ENCODE measurements around the gene MIOX.

Gene MIOX

DNA sequence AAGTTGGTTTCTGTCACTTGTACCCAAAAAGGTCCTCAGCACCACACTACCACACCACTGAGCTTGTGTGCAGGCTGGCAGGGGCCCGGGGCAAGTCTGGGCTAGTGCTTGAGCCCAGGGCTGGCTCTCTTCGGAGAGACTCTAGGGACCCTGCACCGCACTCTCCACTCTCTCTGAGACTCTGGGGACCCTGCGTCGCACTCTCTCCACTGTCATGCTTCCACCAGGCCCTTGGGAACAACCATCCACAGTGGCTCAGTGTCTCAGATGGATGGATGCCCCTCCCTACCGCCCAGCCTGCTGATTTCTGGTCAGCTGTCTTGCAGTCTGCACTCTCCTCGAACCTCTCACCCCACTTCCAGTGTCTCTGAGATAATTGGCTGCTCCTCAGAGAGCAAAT lies 9.8 kb upstream of the MIOX start:
- TF ChIP-seq YY1 (IDR thresholded peaks at IDR 0.05; ENCODE audit: low read depth) (no peak), EGR1 (IDR thresholded peaks at IDR 0.05) (no peak), FOXM1 (IDR thresholded peaks at IDR 0.05; ENCODE audit: borderline replicate concordance, low read depth) (no peak)
- TF ChIP-seq, protein P1, sequence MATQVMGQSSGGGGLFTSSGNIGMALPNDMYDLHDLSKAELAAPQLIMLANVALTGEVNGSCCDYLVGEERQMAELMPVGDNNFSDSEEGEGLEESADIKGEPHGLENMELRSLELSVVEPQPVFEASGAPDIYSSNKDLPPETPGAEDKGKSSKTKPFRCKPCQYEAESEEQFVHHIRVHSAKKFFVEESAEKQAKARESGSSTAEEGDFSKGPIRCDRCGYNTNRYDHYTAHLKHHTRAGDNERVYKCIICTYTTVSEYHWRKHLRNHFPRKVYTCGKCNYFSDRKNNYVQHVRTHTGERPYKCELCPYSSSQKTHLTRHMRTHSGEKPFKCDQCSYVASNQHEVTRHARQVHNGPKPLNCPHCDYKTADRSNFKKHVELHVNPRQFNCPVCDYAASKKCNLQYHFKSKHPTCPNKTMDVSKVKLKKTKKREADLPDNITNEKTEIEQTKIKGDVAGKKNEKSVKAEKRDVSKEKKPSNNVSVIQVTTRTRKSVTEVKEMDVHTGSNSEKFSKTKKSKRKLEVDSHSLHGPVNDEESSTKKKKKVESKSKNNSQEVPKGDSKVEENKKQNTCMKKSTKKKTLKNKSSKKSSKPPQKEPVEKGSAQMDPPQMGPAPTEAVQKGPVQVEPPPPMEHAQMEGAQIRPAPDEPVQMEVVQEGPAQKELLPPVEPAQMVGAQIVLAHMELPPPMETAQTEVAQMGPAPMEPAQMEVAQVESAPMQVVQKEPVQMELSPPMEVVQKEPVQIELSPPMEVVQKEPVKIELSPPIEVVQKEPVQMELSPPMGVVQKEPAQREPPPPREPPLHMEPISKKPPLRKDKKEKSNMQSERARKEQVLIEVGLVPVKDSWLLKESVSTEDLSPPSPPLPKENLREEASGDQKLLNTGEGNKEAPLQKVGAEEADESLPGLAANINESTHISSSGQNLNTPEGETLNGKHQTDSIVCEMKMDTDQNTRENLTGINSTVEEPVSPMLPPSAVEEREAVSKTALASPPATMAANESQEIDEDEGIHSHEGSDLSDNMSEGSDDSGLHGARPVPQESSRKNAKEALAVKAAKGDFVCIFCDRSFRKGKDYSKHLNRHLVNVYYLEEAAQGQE (IDR thresholded peaks at IDR 0.05; ENCODE audit: low read depth), result no peak

DNA sequence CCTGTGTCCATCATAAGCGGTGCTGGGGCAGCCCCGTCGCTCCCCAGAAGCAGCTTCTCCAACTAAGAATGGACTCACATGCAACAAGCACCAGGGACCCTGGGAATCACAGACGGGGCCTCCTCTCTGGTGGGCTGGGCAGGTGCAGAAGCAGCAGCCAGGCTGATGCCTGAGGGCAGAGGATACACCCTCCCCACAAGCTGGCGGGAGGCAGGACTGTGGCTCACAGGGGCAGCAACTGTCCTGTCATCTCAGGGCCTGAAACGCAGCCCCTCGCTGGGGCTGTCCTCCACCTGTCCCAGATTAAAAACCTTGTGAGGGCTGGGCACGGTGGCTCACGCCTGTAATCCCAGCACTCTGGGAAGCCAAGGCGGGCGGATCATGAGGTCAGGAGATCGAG lies 8.7 kb upstream of the MIOX start:
- TF ChIP-seq TAF1 (IDR thresholded peaks at IDR 0.05; ENCODE audit: low read depth) (no peak), CEBPB (IDR thresholded peaks at IDR 0.05) (no peak), EP300 (IDR thresholded peaks at IDR 0.05; ENCODE audit: borderline replicate concordance) (no peak), TCF12 (IDR thresholded peaks at IDR 0.05; ENCODE audit: low read depth) (no peak), TEAD4 (IDR thresholded peaks at IDR 0.05) (no peak), CREB1 (IDR thresholded peaks at IDR 0.05; ENCODE audit: low read depth) (no peak), YY1 (IDR thresholded peaks at IDR 0.05; ENCODE audit: low read depth) (no peak), NFIC (IDR thresholded peaks at IDR 0.05) (no peak)
- TF ChIP-seq, protein P2, sequence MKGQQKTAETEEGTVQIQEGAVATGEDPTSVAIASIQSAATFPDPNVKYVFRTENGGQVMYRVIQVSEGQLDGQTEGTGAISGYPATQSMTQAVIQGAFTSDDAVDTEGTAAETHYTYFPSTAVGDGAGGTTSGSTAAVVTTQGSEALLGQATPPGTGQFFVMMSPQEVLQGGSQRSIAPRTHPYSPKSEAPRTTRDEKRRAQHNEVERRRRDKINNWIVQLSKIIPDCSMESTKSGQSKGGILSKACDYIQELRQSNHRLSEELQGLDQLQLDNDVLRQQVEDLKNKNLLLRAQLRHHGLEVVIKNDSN (IDR thresholded peaks at IDR 0.05), result no peak
- TF ChIP-seq, protein P1 (IDR thresholded peaks at IDR 0.05; ENCODE audit: low read depth), result no peak
- TF ChIP-seq, protein P3, sequence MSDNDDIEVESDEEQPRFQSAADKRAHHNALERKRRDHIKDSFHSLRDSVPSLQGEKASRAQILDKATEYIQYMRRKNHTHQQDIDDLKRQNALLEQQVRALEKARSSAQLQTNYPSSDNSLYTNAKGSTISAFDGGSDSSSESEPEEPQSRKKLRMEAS (IDR thresholded peaks at IDR 0.05), result no peak

DNA sequence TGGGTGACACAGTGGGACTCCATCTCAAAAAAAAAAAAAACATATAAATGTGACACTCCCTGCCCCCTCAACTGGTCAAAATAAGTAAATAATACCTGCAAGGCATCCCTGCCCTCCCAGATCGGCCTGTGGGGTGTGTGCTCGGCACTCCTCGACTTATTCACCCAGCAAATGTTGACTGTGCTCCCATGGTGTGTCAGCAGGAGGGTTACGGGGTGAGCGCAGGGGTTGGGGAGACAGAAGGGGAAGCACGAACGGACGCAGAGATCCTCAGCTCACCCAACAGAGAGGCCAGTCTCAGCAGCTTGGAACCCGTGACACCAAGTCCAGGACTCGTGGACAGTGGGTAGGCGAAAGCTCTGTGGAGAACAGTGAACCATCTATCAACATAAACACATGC lies 6.9 kb upstream of the MIOX start:
- TF ChIP-seq TAF1 (IDR thresholded peaks at IDR 0.05; ENCODE audit: low read depth), result no peak
- TF ChIP-seq TEAD4 (IDR thresholded peaks at IDR 0.05), result no peak
- TF ChIP-seq EGR1 (IDR thresholded peaks at IDR 0.05), result no peak
- TF ChIP-seq, protein P1 (IDR thresholded peaks at IDR 0.05; ENCODE audit: low read depth), result no peak
- TF ChIP-seq NFIC (IDR thresholded peaks at IDR 0.05), result no peak
- TF ChIP-seq CEBPB (IDR thresholded peaks at IDR 0.05), result no peak
- TF ChIP-seq YY1 (IDR thresholded peaks at IDR 0.05; ENCODE audit: low read depth), result no peak
- TF ChIP-seq TCF12 (IDR thresholded peaks at IDR 0.05; ENCODE audit: low read depth), result no peak

DNA sequence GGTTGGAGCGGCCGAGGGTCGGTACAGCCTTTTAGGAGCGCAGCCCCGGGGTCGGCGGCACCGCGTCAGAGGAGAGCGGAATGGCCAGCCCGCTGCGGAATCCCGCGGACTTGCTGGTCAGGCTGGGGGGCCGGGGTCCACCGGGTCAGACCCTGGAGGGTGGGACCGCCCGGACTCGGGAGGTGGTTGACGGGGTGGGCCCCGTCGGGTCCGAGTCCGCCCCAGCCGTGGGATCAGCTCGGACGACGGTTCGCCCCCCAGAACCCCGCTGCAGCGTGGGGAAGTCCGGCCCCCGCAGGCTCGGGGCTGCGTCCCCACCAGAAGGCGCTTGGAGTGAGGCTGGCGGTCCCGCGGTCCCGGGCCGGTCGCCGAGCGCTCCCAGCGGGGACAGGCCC lies 5.6 kb upstream of the MIOX start:
- TF ChIP-seq ZBTB7A (IDR thresholded peaks at IDR 0.05; ENCODE audit: low read depth) (no peak), NFIC (IDR thresholded peaks at IDR 0.05) (no peak), EGR1 (IDR thresholded peaks at IDR 0.05) (no peak), FOXM1 (IDR thresholded peaks at IDR 0.05; ENCODE audit: borderline replicate concordance, low read depth) (no peak), EP300 (IDR thresholded peaks at IDR 0.05; ENCODE audit: borderline replicate concordance) (no peak), CEBPB (IDR thresholded peaks at IDR 0.05) (no peak), TEAD4 (IDR thresholded peaks at IDR 0.05) (no peak), RAD21 (IDR thresholded peaks at IDR 0.05; ENCODE audit: low read depth) (no peak), TCF12 (IDR thresholded peaks at IDR 0.05; ENCODE audit: low read depth) (no peak), YY1 (IDR thresholded peaks at IDR 0.05; ENCODE audit: low read depth) (no peak), CREB1 (IDR thresholded peaks at IDR 0.05; ENCODE audit: low read depth) (no peak), TAF1 (IDR thresholded peaks at IDR 0.05; ENCODE audit: low read depth) (no peak)
- TF ChIP-seq, protein P2 (IDR thresholded peaks at IDR 0.05), result no peak
- TF ChIP-seq, protein P1 (IDR thresholded peaks at IDR 0.05; ENCODE audit: low read depth), result no peak
- TF ChIP-seq, protein P3 (IDR thresholded peaks at IDR 0.05), result no peak

Measured in Ishikawa (cell line).